SIG-M5 treated with dmso at 0.1 percent for 504 hours (cell line): Measurements from ENCODE around the gene EPHB2.

Source experiments
- DNase-seq: peaks from one replicate; lab custom pipeline; 2025; ENCODE audit not compliant: unreplicated experiment; lab: John Stamatoyannopoulos, UW

The EPHB2 gene

DNA sequence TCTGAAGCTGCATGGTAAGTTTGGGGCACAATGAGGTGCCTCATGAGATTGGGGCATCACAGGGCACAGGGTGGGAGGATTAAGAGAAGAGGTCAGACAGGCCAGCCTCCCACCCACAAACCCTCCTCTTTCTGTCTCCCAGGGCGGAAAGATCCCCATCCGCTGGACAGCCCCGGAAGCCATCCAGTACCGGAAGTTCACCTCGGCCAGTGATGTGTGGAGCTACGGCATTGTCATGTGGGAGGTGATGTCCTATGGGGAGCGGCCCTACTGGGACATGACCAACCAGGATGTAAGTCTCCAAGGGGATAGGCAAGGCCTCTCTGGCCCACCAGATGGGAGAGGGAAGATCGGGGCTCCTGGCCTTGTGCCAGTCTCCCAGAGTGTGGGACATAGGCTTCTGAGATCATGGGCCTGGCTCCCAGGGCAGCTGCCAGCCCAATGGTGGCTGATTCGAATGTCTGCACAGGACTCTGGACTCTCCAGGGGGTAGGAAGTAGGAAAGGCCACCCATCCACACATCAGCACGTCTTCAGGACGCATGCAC lies 198.3 kb downstream of the EPHB2 start:
- no peak for DNase-seq

DNA sequence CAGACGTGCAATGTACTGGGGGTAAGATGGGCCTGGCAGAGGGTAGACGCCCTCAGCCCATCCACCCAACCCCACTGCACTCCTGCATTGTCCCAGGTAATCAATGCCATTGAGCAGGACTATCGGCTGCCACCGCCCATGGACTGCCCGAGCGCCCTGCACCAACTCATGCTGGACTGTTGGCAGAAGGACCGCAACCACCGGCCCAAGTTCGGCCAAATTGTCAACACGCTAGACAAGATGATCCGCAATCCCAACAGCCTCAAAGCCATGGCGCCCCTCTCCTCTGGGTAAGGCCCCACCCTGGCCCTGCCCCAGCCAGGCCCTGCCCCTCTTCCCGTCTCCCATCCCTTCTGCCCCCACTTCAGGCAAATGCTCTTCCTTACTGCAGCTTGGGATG lies 199.6 kb downstream of the EPHB2 start:
- DNase-seq, result no peak

DNA sequence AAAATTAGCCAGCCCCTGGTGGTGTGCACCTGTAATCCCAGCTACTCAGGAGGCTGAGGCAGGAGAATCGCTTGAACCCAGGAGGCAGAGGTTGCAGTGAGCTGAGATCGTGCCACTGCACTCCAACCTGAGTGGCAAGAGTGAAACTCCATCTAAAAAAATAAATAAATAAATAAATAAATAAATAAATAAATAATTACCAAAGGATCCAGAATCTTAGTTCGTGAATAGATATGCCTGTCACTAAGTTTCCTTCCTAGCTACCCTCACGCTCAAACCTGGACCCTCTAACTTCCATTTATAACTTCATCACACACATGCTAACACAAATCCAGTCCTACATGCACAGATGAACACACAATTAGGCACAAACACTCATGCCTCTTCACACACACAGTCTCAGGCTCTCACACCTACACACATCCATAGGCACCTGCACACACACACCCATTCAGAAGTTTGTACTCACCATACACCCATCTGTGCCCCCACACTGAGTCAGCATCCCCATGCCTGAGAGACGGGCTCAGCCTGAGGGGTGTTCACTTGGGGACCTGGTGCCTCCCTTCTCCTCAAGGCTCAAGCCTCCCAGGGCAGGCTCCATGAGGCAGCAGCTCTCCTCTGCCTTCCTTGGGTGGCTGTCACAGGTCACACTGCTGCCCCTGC lies 200.5 kb downstream of the EPHB2 start:
- no peak for DNase-seq

DNA sequence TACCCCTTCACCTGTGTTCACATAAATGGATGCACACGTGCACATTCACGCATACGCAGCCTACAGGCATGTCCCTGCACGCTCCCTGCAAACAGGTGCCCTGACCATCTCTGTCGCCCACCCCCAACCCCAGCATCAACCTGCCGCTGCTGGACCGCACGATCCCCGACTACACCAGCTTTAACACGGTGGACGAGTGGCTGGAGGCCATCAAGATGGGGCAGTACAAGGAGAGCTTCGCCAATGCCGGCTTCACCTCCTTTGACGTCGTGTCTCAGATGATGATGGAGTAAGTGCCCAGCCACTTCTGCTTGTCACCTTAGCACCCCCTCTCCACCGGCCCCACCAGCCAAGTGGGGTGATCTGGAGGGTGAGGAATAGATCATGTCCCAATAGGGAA lies 201.7 kb downstream of the EPHB2 start:
- DNase-seq, result no peak

DNA sequence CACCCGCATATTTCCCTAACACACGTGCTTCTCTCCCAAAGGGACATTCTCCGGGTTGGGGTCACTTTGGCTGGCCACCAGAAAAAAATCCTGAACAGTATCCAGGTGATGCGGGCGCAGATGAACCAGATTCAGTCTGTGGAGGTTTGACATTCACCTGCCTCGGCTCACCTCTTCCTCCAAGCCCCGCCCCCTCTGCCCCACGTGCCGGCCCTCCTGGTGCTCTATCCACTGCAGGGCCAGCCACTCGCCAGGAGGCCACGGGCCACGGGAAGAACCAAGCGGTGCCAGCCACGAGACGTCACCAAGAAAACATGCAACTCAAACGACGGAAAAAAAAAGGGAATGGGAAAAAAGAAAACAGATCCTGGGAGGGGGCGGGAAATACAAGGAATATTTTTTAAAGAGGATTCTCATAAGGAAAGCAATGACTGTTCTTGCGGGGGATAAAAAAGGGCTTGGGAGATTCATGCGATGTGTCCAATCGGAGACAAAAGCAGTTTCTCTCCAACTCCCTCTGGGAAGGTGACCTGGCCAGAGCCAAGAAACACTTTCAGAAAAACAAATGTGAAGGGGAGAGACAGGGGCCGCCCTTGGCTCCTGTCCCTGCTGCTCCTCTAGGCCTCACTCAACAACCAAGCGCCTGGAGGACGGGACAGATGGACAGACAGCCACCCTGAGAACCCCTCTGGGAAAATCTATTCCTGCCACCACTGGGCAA lies 202.9 kb downstream of the EPHB2 start:
- no peak for DNase-seq

DNA sequence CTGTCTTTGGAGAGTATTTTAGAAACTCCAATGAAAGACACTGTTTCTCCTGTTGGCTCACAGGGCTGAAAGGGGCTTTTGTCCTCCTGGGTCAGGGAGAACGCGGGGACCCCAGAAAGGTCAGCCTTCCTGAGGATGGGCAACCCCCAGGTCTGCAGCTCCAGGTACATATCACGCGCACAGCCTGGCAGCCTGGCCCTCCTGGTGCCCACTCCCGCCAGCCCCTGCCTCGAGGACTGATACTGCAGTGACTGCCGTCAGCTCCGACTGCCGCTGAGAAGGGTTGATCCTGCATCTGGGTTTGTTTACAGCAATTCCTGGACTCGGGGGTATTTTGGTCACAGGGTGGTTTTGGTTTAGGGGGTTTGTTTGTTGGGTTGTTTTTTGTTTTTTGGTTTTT lies 203.5 kb downstream of the EPHB2 start:
- no peak for DNase-seq

DNA sequence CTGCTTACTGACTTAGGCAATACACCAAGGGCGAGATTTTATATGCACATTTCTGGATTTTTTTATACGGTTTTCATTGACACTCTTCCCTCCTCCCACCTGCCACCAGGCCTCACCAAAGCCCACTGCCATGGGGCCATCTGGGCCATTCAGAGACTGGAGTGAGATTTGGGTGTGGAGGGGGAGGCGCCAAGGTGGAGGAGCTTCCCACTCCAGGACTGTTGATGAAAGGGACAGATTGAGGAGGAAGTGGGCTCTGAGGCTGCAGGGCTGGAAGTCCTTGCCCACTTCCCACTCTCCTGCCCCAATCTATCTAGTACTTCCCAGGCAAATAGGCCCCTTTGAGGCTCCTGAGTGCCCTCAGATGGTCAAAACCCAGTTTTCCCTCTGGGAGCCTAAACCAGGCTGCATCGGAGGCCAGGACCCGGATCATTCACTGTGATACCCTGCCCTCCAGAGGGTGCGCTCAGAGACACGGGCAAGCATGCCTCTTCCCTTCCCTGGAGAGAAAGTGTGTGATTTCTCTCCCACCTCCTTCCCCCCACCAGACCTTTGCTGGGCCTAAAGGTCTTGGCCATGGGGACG lies 204.1 kb downstream of the EPHB2 start:
- no peak for DNase-seq

DNA sequence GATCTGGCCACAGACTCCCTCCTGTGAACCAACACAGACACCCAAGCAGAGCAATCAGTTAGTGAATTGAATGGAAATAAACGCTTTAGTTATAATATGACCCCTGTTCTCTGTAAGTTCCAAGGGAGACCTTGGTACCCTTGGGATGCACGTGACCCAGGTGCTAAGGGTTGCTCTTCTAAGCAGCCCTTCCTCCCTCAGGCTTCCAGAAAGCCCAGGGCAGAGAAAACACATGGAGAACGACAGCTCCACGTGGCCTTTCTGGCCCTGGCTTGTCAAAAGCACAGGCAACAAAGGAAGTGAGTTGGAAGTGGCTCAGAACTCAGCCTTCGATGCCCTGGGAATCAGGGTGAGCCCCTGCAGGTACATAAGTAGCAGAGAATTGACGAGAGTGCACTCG lies 204.6 kb downstream of the EPHB2 start:
- DNase-seq, result no peak

DNA sequence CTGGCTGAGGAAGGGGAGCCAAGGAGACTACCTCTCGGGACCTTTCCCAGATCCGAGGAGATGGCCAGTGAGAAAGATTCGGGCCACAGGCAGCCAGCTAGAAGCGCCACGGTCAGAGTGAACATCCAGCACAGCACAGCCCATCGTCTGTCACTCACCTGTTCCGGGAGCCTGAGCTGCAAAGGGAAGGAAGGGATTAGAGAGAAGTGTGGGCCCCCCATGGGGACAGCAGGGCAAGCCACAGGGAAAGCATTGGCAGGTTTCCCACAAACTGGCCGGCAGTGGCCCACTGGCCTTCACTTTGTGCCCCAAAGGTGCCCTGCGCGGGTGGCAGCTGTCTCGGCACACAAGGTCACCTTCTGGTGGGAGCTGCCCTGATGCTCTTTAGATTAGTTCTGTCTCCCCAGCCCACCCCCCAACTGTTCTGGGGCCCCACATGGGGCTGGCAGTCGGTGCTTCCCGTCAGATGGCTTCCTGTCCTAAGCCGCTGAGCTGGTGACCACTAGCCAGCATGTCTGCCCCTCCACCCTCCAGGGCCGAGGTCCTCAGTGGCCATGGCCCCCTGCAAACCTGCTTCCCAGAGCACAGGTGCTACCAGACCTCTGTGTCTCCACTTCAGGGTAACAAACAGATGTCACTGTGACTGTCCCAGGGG lies 205.3 kb downstream of the EPHB2 start:
- DNase-seq, result no peak

DNA sequence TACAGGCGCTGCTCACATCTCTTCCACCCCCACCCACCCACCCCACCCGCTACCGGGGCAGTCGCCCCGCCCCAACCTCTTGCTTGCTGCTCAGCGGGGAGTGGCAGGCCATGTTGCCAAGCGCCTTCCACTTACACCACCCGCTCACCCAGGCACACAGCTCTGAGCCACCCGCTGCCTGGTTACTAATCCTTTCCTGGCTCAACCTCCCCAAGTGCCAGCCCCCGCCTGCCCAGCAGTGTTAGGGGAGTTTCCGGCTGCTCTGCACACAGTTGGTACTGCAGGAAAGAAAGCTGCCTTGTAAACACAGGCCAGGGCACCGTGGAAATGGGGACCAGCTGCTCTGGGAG lies 205.8 kb downstream of the EPHB2 start:
- DNase-seq, result no peak

DNA sequence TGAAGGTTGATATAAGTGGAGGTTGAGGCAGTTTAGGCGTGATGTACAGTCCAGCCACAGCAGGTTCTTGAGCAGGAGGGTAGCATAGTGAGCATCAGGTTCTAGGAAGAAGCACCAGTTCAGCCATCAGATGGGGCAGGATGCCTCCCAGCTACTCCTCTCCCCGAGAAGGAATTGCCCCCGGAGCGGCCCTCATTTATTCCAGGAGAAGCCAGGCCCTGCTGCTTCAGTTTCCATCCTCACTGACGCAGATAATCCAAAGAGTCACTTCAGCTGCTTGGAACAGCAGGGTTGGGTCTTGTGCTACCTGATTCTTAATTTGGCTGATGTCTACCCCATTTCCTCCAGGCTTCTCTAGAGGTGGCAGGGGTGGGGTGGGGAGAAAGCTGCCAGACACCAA lies 207.3 kb downstream of the EPHB2 start:
- no peak for DNase-seq

DNA sequence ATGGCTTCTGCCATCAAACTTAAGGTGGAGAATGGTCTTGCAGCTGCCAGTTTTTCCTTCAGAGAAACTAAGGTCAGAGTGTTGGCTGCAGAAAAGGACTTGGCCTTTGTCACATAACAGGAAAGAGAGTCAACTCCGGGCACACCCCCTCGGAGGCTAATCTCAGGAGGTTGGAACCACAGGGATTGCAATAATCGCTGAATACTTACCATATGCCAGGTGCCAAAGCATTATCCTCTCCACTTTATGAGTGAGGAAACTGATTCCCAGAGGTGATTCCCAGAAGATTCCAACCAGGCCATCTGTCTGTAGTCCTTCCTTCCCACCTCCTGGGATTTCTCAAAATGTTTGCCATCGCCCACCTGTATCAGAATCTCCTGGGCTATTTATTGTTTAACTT lies 208.0 kb downstream of the EPHB2 start:
- no peak for DNase-seq

DNA sequence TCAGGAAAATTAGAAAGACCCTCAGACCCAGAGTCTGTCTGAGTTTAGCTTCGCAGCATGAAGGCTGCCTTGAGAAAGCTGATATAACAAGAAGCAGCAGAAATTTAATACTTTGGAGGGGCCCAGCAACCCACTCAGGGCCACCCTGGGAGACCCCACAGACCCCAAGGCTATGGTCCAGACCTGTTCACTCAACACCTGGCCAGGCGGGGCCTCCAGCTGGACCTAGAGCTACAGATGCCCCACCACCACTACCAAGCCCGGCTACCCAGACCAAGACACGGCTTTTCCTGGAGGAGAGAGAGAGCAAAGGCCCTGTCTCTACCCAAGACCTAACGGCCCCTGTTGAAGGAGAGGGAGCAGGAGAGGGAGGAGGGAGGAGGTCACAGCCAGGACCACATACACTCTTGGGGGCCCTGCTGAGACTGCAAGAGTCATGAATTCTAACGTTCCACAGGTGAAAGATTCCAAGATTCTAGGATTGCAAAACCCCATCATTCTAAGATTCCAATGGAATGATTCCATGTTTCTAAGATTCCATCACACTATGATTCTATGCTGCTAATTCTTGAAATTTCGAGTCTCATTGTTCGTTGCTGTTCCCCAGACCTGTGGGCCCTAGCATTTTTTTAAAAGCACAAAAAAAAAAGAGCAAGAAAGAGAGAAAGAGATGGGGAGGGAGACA lies 208.8 kb downstream of the EPHB2 start:
- no peak for DNase-seq

DNA sequence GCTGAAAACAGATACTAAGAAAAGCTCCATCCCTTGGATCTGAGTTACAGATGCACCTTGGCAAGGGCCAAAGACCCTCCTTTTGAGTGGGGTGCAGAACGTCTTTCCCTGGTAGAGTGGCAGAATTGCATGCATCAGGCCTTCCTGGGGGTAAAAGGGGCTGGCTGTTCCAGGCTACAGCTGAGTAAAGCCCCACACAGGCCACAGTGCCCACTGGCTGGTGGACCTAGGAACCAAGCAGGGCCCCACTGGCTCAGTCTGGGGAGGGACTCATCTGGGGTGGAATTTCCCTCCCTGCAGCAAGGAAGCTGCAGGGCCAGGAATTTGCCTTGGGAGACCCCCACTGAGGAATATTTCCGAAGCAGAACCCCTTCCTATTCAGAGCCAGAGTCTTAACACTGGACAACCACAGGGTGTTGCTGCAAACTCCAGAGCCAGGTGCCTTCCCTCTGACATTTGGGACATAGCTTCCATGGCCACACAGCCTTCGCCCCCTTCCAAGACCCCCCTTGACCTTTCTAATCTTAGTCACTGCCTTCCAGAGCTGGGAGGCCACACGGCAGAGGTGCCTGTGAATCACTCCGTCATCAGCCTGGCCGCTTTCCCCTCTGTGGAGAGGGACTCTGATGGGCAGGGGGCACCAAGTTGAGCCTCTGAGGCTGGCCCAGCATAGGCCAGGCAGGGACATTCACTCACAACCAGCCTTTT lies 209.5 kb downstream of the EPHB2 start:
- DNase-seq, result no peak

DNA sequence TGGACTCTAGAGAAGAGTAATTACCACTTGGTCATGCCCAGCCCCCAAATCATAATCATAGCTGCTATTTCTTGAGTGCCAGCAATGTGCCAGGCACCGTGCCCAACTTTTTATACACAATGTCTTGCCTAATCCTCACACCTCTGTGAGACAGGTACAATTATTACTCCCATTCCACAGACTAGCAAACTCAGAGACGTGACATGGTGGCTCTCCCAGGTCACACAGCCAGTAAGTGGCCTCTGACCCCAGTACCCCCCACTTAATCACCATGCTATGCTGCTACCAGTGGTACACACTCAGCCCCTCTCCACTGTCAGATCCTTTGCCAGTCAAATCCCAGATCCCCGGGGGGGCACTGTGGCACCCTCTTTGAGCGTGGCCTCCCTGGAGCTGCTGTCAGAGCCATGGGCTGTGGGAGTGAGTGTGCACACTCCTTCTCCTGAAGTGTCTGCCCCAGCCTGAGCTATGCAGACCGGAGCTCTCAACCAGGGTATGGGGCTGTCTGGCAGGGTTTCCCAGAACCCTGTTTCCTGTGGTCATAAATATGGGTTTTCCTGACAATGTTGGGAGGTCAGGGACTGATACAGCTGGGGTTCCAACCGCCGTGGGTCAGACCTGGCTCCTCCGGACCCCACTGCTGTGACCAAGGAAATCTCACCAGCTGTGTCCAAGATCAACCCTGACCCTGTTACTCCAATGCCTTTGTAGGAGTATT lies 210.3 kb downstream of the EPHB2 start:
- no peak for DNase-seq

DNA sequence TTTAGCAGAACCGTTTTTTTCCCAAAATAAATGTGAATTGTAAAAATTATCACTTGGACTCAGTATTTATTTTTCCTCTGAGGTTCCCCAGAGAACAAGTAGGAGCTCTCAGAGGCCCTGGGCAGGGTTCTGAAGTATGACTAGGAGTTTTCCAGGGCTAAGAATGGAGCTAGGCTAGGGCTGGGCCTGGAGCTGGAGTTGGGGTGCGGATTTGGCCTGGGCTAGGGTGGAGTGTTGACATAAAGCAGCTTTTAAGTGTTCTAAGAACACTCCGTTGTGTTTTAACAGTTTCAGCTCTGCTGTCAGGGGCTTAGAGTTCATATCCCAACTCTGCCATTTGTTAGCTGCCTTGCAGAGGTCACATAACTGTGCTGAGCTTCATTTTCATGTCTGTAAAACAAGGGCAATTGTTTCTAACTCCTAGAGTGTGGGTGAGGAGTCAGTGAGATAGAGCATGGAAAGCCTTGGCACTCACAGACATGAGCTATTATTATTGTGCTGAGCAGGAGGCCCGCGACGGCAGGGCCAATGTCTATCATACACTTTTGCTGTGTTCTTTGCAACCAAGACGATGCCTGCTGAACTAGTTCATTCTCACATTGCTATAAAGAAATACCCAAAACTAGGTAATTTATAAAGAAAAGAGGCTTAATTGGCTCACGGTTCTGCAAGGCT lies 210.9 kb downstream of the EPHB2 start:
- DNase-seq, result no peak

DNA sequence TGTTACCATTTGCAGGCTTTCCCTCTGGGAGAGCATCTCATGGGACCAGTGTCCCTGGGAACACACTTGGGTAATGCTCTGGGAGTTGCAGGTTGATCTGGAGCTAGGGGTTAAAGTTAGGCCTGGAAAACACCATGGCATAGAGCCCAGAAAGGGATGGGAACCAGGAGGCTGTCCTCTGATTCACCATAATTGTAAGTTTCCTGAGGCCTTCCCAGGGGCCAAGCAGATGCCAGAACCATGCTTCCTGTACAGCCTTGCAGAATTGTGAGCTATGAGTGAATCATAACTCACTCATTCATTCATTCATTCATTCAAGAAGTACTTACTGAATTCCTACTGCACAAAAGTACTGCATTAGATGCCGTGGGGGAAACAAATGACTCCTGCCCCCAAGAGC lies 212.0 kb downstream of the EPHB2 start:
- no peak for DNase-seq

DNA sequence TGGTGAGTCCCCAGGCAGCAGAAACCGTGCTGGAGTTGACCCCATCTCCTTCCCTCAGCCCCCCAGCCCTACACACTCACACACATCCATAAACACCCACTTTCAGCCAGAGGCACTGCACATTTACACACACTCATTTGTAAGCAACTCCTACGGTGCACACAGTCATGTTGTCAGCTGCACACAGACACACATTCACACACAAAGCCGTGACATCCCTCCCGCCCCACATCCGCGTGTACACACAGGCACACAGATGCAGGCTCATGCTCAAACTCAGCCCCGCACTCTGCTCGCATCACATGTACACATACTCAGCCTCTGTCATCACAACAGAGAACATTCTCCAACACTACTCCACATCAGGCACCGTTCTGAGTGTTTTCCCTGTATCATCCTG lies 214.5 kb downstream of the EPHB2 start:
- no peak for DNase-seq

DNA sequence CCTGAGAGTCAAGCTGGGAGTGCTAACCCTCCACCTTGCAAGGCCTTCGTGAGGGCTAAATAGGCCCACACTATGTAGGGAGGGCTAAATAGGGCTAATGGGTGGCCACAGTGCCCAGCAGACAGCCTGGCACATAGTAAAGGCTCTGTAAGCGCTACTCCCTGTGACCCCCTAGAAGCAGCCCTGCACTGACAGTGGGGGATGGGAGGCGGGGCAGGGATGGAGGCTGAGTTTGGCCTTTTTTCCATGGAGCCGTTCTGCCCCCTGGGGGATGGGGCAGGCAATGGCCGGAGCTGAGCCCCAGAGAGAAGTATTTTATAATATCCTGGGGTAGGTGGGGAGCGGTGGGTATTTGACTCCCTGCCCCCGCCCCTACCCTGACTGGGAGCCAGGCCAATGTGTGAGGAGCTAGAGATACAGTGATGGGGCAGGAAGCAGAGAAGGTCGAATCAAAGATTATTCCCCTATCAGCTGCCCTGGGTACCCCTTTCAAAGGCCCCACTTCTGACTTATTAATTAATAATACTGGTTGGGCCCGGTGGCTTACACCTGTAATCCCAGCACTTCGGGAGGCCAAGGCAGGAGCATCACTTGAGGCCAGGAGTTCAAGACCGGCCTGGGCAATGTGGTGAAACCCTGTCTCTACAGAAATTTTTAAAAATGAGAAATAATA lies 219.7 kb downstream of the EPHB2 start:
- peak; percentile 30 for DNase-seq
